GM18867 (cell line): ENCODE measurements around the gene HOXC13.

Experiments used
- ATAC-seq: cut with Tn5 transposase; IDR thresholded peaks from one replicate; pipeline ENCODE4 v1.9.1; 2021; ENCODE audit warnings: mild to moderate bottlenecking, moderate library complexity; ENCODE audit not compliant: unreplicated experiment

HOXC13 gene

GRCh38 chr12:53968214-53969127, 29.8 kb downstream of the HOXC13 start:
- ATAC-seq = no peak

DNA sequence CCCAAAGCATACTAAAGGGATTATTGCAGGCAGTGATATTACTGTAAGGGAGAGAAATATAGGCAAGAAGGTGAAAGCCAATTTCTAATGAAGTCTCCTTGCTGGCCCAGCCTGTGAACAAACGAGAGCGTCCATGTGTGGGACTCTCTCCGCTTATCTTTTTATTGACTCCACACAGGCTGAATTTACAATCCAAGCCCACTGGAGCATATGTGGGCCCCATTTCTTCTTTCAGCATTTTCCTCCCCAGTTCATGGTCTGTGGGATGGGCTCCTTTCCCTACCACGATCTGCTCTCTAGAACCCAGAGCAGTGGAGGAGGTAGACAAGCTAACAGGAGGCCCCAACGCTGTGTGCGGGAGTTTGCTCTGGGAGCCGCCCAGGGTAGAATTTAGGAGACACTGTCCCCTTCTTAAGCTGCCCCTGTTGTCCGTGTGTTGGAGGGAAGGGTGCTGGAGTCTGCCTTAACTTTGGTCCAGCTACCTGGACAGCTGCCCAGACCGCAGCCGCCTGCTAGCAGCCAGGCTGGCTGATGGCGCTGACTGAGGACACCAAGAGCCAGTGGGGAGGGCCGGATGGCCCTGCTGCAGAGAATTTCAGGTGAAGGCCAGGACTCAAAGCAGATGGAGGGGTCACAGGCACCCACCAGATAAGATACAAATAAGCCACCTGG, 31.1 kb downstream of the HOXC13 start:
- no peak for ATAC-seq

DNA sequence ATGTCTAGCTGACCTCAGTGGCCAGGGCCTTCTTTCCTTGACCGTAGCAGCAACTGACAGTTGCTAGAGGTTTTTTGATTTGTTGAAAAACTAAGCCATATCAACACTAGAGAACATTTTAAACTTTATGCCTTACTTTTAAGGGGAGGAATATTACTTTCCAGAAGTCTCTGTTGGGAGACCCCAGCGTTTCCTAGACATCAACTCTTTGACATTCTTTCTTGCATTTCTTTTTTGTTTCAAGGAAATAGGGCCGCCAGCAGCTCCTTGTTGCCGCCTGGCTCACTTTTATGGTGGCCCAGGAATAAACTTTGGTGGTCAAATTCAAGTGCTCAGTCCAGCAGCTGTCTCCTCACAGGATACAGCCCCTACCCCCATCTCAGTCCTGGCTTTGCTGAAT, 31.8 kb downstream of the HOXC13 start:
- no peak for ATAC-seq

DNA sequence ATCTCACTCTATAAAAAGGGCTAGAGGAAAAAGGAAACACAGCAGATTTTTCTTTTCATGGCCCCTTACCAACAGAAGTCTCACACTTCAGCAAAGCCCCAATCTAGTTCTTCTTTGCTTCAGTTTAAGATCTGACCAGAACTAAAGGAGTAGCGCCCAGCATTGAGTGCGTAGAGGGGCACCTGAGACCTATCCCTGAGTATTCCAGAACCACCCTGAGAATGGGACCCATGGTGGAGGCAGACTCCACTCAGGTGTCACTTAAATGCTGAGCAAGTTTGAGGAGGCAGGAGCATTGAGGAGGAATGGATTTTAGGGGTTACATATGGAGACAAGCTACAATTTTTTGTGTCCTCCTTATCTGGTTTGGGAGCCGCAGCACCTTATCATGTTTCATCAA, 32.5 kb downstream of the HOXC13 start:
- no peak for ATAC-seq

GRCh38 chr12:53971686-53972085, 33.1 kb downstream of the HOXC13 start:
- ATAC-seq = no peak

GRCh38 chr12:53972152-53972702, 33.6 kb downstream of the HOXC13 start:
- no peak for ATAC-seq

DNA sequence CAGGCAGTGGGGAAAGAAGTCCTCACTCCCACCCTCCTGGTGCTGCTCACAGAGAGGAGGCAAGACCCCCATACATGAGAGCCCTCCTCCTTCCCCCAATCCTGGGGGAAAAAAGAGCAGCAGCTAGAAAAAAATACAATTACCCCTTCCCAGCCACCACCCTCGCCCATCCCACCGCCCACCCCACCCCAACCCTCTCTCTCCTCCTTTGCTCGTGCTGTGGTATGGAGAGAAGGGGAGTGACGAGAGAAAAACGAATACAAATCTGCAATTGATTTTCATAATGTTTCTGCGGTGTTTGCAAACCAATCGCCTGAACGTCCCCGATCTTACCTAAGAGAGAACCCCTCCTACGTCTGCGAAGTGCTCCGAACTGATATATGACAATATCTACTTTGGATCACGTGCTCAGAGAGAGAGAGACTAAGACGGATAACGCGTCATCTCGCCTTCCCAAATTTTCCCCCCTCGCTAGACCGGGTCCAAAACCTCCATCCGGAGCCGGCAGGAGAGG, 34.1 kb downstream of the HOXC13 start, which contains the start of gene HOXC11:
TSS of gene HOXC11 (plus strand) at position 405 of the 514 bp plus-strand sequence. CDS start 116 bp downstream, outside the sequence.
- no peak for ATAC-seq

DNA sequence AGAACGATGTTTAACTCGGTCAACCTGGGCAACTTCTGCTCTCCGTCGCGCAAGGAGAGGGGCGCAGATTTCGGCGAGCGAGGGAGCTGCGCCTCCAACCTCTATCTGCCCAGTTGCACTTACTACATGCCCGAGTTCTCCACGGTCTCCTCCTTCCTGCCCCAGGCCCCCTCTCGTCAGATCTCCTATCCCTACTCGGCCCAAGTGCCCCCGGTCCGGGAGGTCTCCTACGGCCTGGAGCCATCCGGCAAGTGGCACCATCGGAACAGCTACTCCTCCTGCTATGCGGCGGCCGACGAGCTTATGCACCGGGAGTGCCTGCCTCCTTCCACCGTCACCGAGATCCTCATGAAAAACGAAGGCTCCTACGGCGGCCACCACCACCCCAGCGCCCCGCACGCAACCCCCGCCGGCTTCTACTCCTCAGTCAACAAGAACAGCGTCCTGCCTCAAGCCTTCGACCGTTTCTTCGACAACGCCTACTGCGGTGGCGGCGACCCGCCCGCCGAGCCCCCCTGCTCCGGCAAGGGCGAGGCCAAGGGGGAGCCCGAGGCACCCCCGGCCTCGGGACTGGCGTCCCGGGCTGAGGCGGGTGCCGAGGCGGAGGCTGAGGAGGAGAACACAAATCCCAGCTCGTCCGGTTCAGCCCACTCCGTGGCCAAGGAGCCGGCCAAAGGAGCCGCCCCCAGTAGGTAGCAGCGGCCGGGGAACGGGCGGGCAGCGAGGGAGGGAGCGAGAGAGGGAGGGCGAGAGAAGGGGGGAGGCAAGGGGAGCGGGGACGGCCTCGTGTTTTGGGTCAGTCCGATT, 34.8 kb downstream of the HOXC13 start:
- ATAC-seq = no peak

DNA sequence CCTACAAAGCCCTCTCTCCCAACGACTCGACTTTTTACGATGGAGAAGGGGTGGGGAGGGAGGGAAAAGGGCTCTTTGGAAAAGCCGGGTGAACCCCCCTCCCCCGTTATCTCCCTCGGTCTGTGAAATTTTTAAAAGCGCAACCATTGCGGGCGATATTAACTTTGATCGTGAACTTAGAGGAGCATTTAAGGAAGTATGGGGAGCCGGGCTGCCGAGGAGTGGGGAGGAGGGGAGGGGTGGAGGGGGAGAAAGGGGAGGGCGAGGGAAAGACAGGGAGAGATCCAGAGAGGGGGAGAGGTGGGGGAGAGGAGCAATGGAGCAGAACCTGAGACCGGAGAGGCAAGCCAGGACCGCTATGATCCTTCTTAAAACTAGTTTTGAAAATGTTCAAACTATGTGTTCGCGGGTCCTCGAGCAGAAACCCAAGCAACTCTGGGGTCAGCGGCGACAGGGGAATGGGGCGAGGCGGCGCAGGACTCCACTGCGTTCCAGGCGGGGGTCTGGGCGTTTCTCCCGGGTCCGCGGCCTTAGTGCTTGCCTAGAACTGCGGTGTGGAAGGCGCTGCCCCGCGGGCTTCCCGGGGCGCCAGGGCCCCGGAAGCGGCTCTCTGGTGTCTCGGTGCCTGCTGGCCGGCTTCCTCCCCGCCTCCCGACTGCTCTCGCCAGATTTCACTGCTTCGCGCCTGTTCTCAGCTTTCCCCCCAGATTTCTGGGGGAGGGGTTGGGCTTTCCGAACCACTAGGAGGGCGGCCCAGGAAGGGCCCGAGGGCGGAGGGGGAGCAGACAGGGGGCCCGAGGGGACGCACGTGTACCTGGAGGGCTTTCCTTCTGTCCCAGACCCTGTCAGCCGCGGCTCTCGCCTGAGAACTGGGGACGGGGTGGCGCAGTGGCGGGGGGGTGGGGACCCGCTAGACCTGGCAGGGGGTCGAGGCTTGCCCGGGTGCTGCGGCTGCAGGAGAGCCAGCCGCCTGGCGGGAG, 35.7 kb downstream of the HOXC13 start, which contains the start of gene HOTAIR:
TSS of gene HOTAIR (minus strand) at position 871 of the 980 bp plus-strand sequence.
- ATAC-seq = no peak

DNA sequence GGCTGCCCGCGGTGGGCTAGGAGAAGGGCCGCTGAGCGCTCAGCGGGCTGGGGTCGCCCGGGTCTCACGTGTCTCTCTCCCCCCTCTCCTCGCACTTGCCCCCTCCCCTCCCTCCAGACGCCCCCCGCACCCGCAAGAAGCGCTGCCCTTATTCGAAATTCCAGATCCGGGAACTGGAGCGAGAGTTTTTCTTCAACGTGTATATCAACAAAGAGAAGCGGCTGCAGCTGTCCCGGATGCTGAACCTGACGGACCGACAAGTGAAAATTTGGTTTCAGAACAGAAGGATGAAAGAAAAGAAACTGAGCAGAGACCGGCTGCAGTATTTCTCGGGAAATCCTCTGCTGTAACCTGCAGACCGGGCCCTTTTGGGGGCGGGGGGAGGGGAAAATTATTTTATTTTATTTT, 36.4 kb downstream of the HOXC13 start:
- ATAC-seq = no peak

DNA sequence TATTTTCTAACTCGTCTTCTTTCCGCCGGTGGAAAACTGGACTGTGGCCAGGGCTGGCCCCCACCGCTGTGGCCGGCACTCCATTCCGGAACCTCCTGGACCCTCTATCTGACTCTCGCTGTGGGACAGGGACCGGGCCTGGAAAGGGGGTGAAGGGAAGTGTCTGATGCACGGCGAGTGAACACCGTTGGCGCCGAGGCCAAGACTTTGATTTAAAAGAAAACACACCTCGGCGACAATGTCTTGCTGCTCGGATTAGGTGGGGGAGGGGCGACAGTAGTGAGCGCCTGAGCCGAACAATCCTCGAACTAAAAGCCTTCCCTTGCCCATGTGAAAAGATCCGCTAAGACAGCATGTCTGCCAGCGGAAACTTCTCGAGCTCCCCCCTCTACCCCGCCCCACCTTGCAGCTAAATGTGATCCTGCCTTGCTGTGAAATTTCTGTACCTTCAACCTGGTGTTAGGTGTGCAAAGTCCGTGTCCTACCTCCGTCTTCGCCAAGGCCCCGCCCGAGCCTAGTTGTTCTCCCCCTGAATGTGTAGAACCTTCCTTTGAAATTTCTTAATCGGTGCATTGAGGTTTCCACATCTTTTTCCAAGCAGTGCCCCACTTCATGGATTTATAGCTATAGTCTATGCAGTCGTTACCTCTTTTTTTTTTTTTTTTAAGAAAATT, 37.0 kb downstream of the HOXC13 start:
- ATAC-seq = no peak

GRCh38 chr12:53976172-53976822, 37.7 kb downstream of the HOXC13 start:
- no peak for ATAC-seq

DNA sequence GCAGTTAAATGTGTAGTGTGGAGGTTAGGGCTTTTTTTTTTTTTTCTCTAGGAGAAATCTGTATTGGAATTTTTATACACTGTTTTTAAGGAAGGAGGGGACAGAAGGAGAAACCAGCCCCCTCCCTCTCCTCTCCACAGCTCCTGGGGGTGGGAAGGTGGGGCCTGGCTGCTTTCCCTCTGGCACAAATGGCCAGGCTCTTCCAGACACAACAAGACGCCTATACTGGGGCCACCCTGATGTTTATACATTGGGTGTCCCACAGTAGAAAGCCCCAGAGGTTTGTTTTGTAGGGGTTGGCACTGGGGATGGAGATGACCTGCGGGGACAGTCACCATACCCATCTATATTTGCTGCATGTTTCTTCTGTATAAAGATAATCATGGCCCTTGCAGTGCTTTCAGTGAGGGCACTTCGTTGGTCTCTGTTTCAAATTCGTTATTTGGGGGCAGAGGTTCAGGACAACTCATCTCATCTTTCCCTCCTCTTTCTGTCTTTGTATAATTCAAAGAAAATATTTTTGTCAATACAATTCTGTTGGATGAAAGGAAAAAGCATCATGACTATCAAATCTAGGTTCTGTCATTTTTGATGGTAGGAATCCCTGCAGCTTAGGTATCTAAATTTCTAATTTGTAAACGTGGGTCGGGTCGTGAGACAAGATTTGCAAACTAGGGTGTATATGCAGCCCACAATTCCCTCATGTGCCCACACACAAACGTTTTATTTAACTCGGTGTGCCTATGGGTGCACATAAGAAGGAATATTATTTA, 38.4 kb downstream of the HOXC13 start:
- ATAC-seq = no peak

GRCh38 chr12:53977596-53978445, 39.2 kb downstream of the HOXC13 start:
- ATAC-seq = no peak

GRCh38 chr12:53978477-53979356, 40.1 kb downstream of the HOXC13 start:
- ATAC-seq = no peak
